Uterus (tissue), 2 donors: ENCODE data around the gene SREK1IP1.

ENCODE experiments used
- POLR2A ChIP-seq, 2 donors: fragments of 450-650 bp; IDR thresholded peaks; one replicate each; pipeline ENCODE4 v1.6.1; 2016; ENCODE audit warnings: antibody characterized with exemption in 2 of 2, mild to moderate bottlenecking in 1 of 2, moderate library complexity in 1 of 2
- TF ChIP-seq, protein P1 (sequence below), 4 experiments: fragments of 200-600 bp in 2 of 4; fragments of 450-650 bp in 2 of 4; sonication (generic) in 2 of 4; IDR thresholded peaks; one replicate each; pipeline ENCODE4 v1.5.1; 2016 to 2019; ENCODE audit warnings: antibody characterized with exemption in 4 of 4, mild to moderate bottlenecking in 2 of 4, moderate library complexity in 1 of 4

DNA sequence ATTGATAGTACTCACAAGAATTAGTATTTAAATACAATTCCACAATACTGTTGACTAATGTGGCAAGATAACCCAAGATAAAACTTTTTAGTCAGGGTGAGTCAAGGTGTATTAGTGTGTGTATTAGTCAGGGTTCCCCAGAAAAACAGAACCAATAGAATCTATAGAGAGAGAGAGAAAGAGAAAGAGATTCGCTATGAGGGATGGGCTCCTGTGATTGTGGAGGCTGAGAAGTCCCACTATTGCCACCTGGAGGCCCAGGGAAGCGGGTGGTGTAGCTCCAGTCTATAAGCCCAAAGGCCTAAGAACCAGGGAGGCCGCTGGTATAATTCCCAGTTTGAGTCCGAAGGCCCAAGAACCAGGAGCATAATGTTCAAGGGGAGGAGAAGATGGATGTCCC is 88.2 kb downstream of the SREK1IP1 start:
- TF ChIP-seq, protein P1, sequence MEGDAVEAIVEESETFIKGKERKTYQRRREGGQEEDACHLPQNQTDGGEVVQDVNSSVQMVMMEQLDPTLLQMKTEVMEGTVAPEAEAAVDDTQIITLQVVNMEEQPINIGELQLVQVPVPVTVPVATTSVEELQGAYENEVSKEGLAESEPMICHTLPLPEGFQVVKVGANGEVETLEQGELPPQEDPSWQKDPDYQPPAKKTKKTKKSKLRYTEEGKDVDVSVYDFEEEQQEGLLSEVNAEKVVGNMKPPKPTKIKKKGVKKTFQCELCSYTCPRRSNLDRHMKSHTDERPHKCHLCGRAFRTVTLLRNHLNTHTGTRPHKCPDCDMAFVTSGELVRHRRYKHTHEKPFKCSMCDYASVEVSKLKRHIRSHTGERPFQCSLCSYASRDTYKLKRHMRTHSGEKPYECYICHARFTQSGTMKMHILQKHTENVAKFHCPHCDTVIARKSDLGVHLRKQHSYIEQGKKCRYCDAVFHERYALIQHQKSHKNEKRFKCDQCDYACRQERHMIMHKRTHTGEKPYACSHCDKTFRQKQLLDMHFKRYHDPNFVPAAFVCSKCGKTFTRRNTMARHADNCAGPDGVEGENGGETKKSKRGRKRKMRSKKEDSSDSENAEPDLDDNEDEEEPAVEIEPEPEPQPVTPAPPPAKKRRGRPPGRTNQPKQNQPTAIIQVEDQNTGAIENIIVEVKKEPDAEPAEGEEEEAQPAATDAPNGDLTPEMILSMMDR (IDR thresholded peaks at IDR 0.05) = no peak
- TF ChIP-seq POLR2A (IDR thresholded peaks at IDR 0.05) = no peak
